Testis (tissue), 3 donors: ENCODE results near the gene SERP2. TPM values are rescaled to one million over a fixed set of nuclear protein-coding genes. Genes with fewer than 3 reads are reported as not detected.

Source experiments
- DNase-seq: peaks from one replicate; pipeline ENCODE4 v3.0.0-alpha.2; 2019
- H3K27ac ChIP-seq, 2 donors: fragments of 200-600 bp; sonication (generic); one replicate each; pipeline ENCODE4 v1.5.1; 2019
- H3K27me3 ChIP-seq: fragments of 200-600 bp; sonication (generic); one replicate; pipeline ENCODE4 v1.5.1; 2019
- H3K36me3 ChIP-seq: fragments of 200-600 bp; sonication (generic); one replicate; pipeline ENCODE4 v1.5.1; 2017; ENCODE audit warnings: low read depth; ENCODE audit errors: missing control alignments
- H3K4me1 ChIP-seq: fragments of 200-600 bp; sonication (generic); one replicate; pipeline ENCODE4 v1.5.1; 2019
- H3K4me3 ChIP-seq, 2 donors: fragments of 200-600 bp; sonication (generic); one replicate each; pipeline ENCODE4 v1.5.1; 2017 to 2019
- H3K9me3 ChIP-seq: fragments of 200-600 bp; sonication (generic); one replicate; pipeline ENCODE4 v1.5.1; 2017
- CTCF ChIP-seq, 3 experiments: fragments of 450-650 bp in 2 of 3; fragments of 200-600 bp in 1 of 3; sonication (generic) in 1 of 3; IDR thresholded peaks; one replicate each; pipeline ENCODE4 v1.5.1; 2016 to 2019; ENCODE audit warnings: antibody characterized with exemption in 3 of 3, mild to moderate bottlenecking in 2 of 3, moderate library complexity in 1 of 3
- POLR2A ChIP-seq: fragments of 450-650 bp; IDR thresholded peaks from one replicate; pipeline ENCODE4 v1.6.1; 2017; ENCODE audit warnings: antibody characterized with exemption, mild to moderate bottlenecking, moderate library complexity
- WGBS, 2 donors: methylation state at CpG; one replicate each; pipeline ENCODE4 v1.1.5; 2018; 5-methylcytosine and 5-hydroxymethylcytosine counted together
- intact Hi-C: fragments of 100-400 bp; cut with DNase I; formaldehyde crosslinking; loops from one replicate; pipeline ENCODE4 v1.15.1; 2023; ENCODE audit warnings: low total_unique reads
- polyA plus RNA-seq: library from polyadenylated mRNA; stranded (reverse); fragments of 350-450 nt; fragmentation: Illumina TruSeq; extraction: RNeasy Lipid Tissue Mini Kit (QIAGEN cat#74804); gene quantifications from one replicate; pipeline ENCODE4 v1.2.3, GENCODE V29; 2014; ENCODE audit warnings: low read depth, low replicate concordance; ENCODE audit not compliant: insufficient read depth
- total RNA-seq, 2 donors: library from RNA; depleted of rRNA; stranded (reverse); fragments of >200 nt; gene quantifications; one replicate each; pipeline ENCODE4 v1.2.3, GENCODE V29; 2016

Gene SERP2
- total and polyA plus RNA-seq, 3 donors from 2014 or later = 23.5 to 59.2 (median 31.4) TPM

GRCh38 chr13:44404261-44405132 is 30.9 kb downstream of the SERP2 start:
- H3K4me3 ChIP-seq = no peak overlapping the region
- no peak for DNase-seq
- no peaks in the 10 kb centered on the region for H3K9me3 ChIP-seq
- intact Hi-C loops = no loop called here
- H3K4me1 ChIP-seq = peaks cover 9% of the 10 kb centered on the region
- WGBS, 2 donors = 75 to 87% methylated on average over 15 of the region's 15 CpGs
- no peak overlapping the region for H3K27ac ChIP-seq
- H3K36me3 ChIP-seq = no peaks in the 10 kb centered on the region
- no peak for TF ChIP-seq CTCF (IDR thresholded peaks at IDR 0.05)
- TF ChIP-seq POLR2A = no peak
- no peaks in the 10 kb centered on the region for H3K27me3 ChIP-seq

- 84 to 87% methylated on average over 5 of the region's 5 CpGs for WGBS, 2 donors
- no peaks in the 10 kb centered on the region for H3K9me3 ChIP-seq
- DNase-seq = no peak
- H3K36me3 ChIP-seq = no peaks in the 10 kb centered on the region
- TF ChIP-seq POLR2A (no peak), CTCF (IDR thresholded peaks at IDR 0.05) (no peak)
- H3K27me3 ChIP-seq = no peaks in the 10 kb centered on the region
- H3K4me1 ChIP-seq = peaks cover 9% of the 10 kb centered on the region
- H3K4me3 ChIP-seq = no peak overlapping the region
- H3K27ac ChIP-seq = no peak overlapping the region
- intact Hi-C loops = no loop called here
Observed at GRCh38 chr13:44406617-44407016, 33.0 kb downstream of the SERP2 start.

GRCh38 chr13:44407379-44407778 is 33.8 kb downstream of the SERP2 start:
- H3K4me3 ChIP-seq = no peak overlapping the region
- no peak overlapping the region for H3K27ac ChIP-seq
- H3K27me3 ChIP-seq = no peaks in the 10 kb centered on the region
- no peaks in the 10 kb centered on the region for H3K9me3 ChIP-seq
- peaks cover 9% of the 10 kb centered on the region for H3K4me1 ChIP-seq
- intact Hi-C loops = no loop called here
- DNase-seq = no peak
- no peaks in the 10 kb centered on the region for H3K36me3 ChIP-seq
- 75 to 86% methylated on average over 3 of the region's 3 CpGs for WGBS, 2 donors
- TF ChIP-seq CTCF (IDR thresholded peaks at IDR 0.05) = no peak

- no peaks in the 10 kb centered on the region for H3K27me3 ChIP-seq
- TF ChIP-seq CTCF (IDR thresholded peaks at IDR 0.05) (no peak), POLR2A (no peak)
- 93 to 96% methylated on average over 5 to 7 of the region's 7 CpGs for WGBS, 2 donors
- no peak for DNase-seq
- H3K27ac ChIP-seq = no peak overlapping the region
- no peaks in the 10 kb centered on the region for H3K36me3 ChIP-seq
- peaks cover 9% of the 10 kb centered on the region for H3K4me1 ChIP-seq
- H3K9me3 ChIP-seq = no peaks in the 10 kb centered on the region
- no peak overlapping the region for H3K4me3 ChIP-seq
- intact Hi-C loops = no loop called here
Observed at GRCh38 chr13:44407891-44408290, 34.3 kb downstream of the SERP2 start.

- H3K27ac ChIP-seq = no peak overlapping the region
- H3K4me3 ChIP-seq = no peak overlapping the region
- WGBS, 2 donors = 87 to 91% methylated on average over 4 of the region's 4 CpGs
- DNase-seq = no peak
- no peak for TF ChIP-seq CTCF (IDR thresholded peaks at IDR 0.05)
- TF ChIP-seq POLR2A = no peak
- no peaks in the 10 kb centered on the region for H3K27me3 ChIP-seq
- intact Hi-C loops = no loop called here
- H3K4me1 ChIP-seq = peaks cover 5% of the 10 kb centered on the region
- H3K36me3 ChIP-seq = no peaks in the 10 kb centered on the region
- no peaks in the 10 kb centered on the region for H3K9me3 ChIP-seq
Observed at GRCh38 chr13:44409595-44409994, 36.0 kb downstream of the SERP2 start.
